ENCODE results near the gene CDK13.

CDK13 gene

DNA sequence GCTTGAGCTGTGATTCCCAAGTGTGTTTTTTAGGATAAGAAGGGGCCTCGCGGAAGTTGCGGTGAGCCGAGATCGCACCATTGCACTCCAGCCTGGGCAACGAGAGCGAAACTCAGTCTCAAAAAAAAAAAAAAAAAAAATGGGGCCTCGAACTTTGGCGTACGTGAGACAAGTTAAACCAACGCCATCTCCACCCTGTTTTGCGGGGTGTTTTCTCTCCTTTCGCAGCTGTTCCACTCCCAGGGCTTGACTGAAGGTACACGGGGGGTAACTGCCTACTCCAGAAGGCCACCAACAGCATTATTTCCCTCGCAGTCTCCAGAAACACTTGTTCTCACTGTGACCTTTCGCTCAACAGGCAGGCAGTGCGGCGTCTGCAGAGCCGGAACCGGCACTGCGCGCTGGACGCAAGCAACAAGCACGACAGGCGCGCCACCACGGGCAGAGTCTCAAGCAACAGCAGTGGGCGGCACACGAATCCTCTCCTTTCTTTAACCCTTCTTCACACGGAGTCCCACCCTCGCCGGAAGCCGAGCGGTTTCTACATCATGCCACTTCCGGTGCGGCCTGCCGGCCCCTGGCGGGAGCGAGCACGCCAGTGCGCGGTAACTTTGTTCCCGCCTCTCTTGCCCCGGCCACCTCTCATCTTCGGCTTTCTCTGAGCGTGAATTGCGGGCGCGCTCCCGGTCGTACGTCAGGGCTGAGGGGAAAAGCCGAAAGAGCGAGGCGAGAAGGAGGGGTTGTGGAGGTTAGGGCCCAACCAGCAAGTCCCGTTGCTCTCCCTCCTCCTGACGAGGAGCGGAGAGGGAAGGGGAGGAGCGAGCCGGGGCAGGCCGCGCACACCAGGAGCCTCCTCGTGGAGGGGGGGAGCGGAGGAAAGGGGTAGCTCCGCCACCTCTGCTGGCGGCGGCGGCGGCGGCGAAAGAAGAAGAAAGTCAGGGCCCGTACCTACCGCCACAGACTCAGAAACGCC lies 814 bp upstream of the CDK13 start:
- DNase-seq (ENCODE audit: low read depth), result peak; percentile 100
- TF ChIP-seq, protein P1, sequence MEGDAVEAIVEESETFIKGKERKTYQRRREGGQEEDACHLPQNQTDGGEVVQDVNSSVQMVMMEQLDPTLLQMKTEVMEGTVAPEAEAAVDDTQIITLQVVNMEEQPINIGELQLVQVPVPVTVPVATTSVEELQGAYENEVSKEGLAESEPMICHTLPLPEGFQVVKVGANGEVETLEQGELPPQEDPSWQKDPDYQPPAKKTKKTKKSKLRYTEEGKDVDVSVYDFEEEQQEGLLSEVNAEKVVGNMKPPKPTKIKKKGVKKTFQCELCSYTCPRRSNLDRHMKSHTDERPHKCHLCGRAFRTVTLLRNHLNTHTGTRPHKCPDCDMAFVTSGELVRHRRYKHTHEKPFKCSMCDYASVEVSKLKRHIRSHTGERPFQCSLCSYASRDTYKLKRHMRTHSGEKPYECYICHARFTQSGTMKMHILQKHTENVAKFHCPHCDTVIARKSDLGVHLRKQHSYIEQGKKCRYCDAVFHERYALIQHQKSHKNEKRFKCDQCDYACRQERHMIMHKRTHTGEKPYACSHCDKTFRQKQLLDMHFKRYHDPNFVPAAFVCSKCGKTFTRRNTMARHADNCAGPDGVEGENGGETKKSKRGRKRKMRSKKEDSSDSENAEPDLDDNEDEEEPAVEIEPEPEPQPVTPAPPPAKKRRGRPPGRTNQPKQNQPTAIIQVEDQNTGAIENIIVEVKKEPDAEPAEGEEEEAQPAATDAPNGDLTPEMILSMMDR (IDR thresholded peaks at IDR 0.05; ENCODE audit: low read length, missing control alignments), result no peak
- peak overlapping the region; percentile 63 for H3K4me3 ChIP-seq (replicated peaks; ENCODE audit: low read depth, low read length)

- peak overlapping the region; percentile 63 for H3K4me3 ChIP-seq (replicated peaks; ENCODE audit: low read depth, low read length)
- TF ChIP-seq, protein P1 (IDR thresholded peaks at IDR 0.05; ENCODE audit: low read length, missing control alignments), result no peak
- peak; percentile 43 for DNase-seq (ENCODE audit: low read depth)
These were observed 593 bp downstream of the CDK13 start for GRCh38 chr7:39950473-39951225.

DNA sequence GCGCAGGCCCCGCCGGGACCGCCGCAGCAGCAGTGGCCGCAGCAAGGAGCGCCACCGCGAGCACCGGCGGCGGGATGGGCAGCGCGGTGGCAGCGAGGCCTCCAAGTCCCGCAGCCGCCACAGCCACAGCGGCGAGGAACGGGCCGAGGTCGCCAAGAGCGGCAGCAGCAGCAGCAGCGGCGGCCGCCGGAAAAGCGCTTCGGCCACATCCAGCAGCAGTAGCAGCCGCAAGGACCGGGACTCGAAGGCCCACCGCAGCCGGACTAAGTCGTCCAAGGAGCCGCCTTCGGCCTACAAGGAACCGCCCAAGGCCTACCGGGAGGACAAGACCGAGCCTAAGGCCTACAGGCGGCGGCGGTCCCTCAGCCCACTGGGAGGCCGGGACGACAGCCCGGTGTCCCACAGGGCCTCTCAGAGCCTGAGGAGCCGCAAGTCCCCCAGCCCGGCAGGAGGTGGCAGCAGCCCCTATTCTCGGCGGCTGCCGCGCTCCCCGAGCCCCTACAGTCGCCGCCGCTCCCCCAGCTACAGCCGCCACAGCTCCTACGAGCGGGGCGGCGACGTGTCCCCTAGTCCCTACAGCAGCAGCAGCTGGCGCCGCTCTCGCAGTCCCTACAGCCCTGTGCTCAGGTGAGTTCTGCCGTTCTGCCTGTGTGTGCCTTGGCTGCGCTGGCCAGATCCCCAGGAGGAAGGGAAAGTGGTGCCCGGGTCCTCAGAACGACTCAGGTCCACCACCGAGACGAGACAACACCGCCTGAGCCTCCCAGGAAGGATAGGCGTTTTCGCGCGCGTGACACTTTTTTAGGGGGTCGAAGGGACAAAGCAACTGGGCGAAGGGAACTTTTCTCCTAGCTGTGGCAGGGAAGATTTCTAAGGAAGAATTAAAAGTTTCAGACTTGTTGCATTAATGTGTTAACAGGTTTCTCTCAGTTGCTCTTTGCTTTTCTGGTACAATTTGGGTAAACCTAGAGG lies 1.5 kb downstream of the CDK13 start:
- peak overlapping the region; percentile 63 for H3K4me3 ChIP-seq (replicated peaks; ENCODE audit: low read depth, low read length)
- DNase-seq (ENCODE audit: low read depth), result peak; percentile 51
- TF ChIP-seq, protein P1 (IDR thresholded peaks at IDR 0.05; ENCODE audit: low read length, missing control alignments), result peak; percentile 28

DNA sequence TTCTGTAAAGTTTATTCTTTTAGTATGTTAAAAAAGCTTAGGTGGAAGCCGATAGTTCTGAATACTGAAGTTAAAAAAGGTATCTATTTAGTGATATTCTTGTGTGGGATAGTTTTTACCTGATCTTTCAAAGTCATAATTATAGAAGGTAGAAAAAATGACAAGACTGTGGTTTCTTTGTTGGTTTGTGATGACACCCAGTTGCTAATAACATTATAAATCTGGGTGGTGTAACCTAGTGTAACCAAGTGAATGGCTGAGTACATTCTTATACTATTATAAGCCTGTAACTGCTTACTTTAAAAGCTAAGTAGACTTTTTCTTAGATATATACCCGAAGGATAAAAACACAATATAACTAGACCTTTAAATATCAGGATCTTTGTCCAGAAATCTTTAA lies 2.3 kb downstream of the CDK13 start:
- TF ChIP-seq, protein P1 (IDR thresholded peaks at IDR 0.05; ENCODE audit: low read length, missing control alignments), result no peak
- H3K4me3 ChIP-seq (replicated peaks; ENCODE audit: low read depth, low read length), result peak overlapping the region; percentile 63
- DNase-seq (ENCODE audit: low read depth), result peak; percentile 31

- TF ChIP-seq, protein P1 (IDR thresholded peaks at IDR 0.05; ENCODE audit: low read length, missing control alignments), result no peak
- peak overlapping the region; percentile 63 for H3K4me3 ChIP-seq (replicated peaks; ENCODE audit: low read depth, low read length)
- peak; percentile 19 for DNase-seq (ENCODE audit: low read depth)
These were observed 2.7 kb downstream of the CDK13 start for GRCh38 chr7:39952803-39953202.

DNA sequence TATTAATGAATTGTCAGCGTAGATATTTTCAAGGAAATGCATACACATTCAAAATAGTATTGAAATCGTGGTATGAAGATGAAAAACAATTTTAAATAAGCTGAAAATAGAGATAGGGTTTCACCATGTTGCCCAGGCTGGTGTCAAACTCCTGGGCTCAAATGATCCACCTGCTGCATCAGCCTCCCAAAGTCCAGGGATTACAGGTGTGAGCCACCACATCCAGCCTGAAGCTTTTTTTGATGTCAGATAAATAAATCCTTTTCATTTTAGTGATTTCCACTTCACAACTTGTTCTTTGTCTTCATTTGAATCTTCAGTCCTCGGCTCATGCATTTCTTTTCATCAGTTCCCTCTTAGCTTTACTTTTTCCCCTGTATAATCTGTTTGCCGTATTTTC lies 4.6 kb downstream of the CDK13 start:
- no peak for DNase-seq (ENCODE audit: low read depth)
- no peak overlapping the region for H3K4me3 ChIP-seq (replicated peaks; ENCODE audit: low read depth, low read length)
- TF ChIP-seq, protein P1 (IDR thresholded peaks at IDR 0.05; ENCODE audit: low read length, missing control alignments), result no peak

Measured in fibroblast of pulmonary artery (primary cell).